ENCODE results near the gene CENPH. TPM values are rescaled to one million over a fixed set of nuclear protein-coding genes. Genes with fewer than 3 reads are reported as not detected.
"Not testable (repeated sequence)": the region's sequence is repeated elsewhere in the genome, so short reads cannot be mapped to it uniquely, and the experiment has no call there.

CENPH gene
- total RNA-seq, 1 donor from 2014 or later: 3.1 TPM

DNA sequence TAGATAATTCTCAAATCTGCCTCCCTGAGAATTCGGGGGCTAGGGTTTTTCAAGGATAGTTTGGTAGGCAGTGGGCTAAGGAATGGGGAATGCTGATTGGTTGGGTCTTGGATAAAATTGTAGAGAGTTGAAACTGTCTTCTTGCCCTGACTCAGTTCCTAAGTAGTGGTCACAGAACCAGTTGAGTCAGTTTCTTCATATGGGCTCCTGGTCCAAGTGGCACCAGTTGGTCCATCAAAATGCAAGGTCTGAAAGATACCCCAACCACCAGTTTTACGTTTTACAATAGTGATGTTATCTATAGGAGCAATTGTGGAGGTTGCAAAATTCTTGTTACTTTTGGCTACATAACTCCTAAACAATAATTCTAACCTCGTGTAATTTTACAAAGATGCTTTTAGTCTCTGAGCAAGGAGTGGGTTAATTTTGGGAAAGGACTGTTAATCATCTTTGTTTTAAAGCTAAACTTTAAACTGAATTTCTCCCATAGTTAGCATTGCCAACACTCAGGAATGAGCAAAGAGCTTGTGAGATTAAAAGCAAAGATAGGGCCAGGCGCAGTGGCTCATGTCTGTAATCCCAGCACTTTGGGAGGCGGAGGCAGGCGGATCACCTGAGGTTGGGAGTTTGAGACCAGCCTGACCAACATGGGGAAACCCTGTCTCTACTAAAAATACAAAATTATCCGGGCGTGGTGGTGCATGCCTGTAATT, 53.0 kb downstream of the CENPH start:
- TF ChIP-seq, protein P1, sequence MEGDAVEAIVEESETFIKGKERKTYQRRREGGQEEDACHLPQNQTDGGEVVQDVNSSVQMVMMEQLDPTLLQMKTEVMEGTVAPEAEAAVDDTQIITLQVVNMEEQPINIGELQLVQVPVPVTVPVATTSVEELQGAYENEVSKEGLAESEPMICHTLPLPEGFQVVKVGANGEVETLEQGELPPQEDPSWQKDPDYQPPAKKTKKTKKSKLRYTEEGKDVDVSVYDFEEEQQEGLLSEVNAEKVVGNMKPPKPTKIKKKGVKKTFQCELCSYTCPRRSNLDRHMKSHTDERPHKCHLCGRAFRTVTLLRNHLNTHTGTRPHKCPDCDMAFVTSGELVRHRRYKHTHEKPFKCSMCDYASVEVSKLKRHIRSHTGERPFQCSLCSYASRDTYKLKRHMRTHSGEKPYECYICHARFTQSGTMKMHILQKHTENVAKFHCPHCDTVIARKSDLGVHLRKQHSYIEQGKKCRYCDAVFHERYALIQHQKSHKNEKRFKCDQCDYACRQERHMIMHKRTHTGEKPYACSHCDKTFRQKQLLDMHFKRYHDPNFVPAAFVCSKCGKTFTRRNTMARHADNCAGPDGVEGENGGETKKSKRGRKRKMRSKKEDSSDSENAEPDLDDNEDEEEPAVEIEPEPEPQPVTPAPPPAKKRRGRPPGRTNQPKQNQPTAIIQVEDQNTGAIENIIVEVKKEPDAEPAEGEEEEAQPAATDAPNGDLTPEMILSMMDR (IDR thresholded peaks at IDR 0.05; ENCODE audit: borderline replicate concordance): no peak
- no peak for DNase-seq
- peaks cover 6% of the 10 kb centered on the region for H3K4me1 ChIP-seq
- H3K27me3 ChIP-seq (ENCODE audit: low read depth): no peaks in the 10 kb centered on the region
- intact Hi-C loops (cut with micrococcal nuclease): no loop called here
- no peak overlapping the region for H3K4me3 ChIP-seq
- no peak overlapping the region for H3K27ac ChIP-seq (replicated peaks)
- no peaks in the 10 kb centered on the region for H3K9me3 ChIP-seq (replicated peaks)
- H3K36me3 ChIP-seq: peaks cover 17% of the 10 kb centered on the region

- TF ChIP-seq, protein P1 (IDR thresholded peaks at IDR 0.05; ENCODE audit: borderline replicate concordance): no peak
- H3K36me3 ChIP-seq: peaks cover 18% of the 10 kb centered on the region
- peaks cover 13% of the 10 kb centered on the region for H3K9me3 ChIP-seq (replicated peaks)
- DNase-seq: no peak
- H3K27ac ChIP-seq (replicated peaks): no peak overlapping the region
- H3K27me3 ChIP-seq (ENCODE audit: low read depth): no peaks in the 10 kb centered on the region
- intact Hi-C loops (cut with micrococcal nuclease): no loop called here
- peaks cover 1% of the 10 kb centered on the region for H3K4me1 ChIP-seq
- H3K4me3 ChIP-seq: no peak overlapping the region
These were observed 55.6 kb downstream of the CENPH start for GRCh38 chr5:69245031-69245430.

GRCh38 chr5:69248019-69248418, 58.6 kb downstream of the CENPH start:
- no peaks in the 10 kb centered on the region for H3K4me1 ChIP-seq
- H3K27me3 ChIP-seq (ENCODE audit: low read depth): no peaks in the 10 kb centered on the region
- H3K4me3 ChIP-seq: no peak overlapping the region
- TF ChIP-seq, protein P1 (IDR thresholded peaks at IDR 0.05; ENCODE audit: borderline replicate concordance): no peak
- intact Hi-C loops (cut with micrococcal nuclease): no loop called here
- peaks cover 10% of the 10 kb centered on the region for H3K36me3 ChIP-seq
- H3K27ac ChIP-seq (replicated peaks): no peak overlapping the region
- H3K9me3 ChIP-seq (replicated peaks): peaks cover 13% of the 10 kb centered on the region
- DNase-seq: no peak

- Histone ChIP-seq H3K4me3 (no peak overlapping the region), H3K4me1 (no peaks in the 10 kb centered on the region), H3K9me3 (replicated peaks) (peaks cover 13% of the 10 kb centered on the region), H3K27me3 (ENCODE audit: low read depth) (no peaks in the 10 kb centered on the region), H3K27ac (replicated peaks) (no peak overlapping the region), H3K36me3 (peaks cover 11% of the 10 kb centered on the region)
- intact Hi-C loops (cut with micrococcal nuclease): no loop called here
- DNase-seq: no peak
- TF ChIP-seq, protein P1 (IDR thresholded peaks at IDR 0.05; ENCODE audit: borderline replicate concordance): no peak
These were observed 61.2 kb downstream of the CENPH start for GRCh38 chr5:69250593-69250992.

DNA sequence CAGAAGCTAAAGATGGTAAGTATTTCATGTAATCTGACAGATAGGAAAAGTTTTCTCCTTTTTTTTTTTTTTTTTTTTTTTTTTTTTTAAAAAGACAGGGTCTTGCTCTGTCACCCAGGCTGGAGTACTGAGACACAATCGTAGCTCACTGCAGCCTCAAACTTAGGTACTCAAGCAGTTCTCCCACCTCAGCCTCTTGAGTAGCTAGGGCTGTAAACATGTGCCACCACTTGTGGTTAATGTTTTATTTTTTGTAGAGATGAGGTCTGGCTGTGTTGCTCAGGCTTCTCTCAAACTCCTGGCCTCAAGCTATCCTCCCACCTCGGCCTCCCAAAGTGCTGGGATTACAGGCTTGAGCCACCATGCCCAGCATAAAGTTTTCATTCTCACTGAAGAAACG, 63.1 kb downstream of the CENPH start:
- Histone ChIP-seq H3K27me3 (ENCODE audit: low read depth) (no peaks in the 10 kb centered on the region), H3K9me3 (replicated peaks) (peaks cover 12% of the 10 kb centered on the region), H3K4me3 (no peak overlapping the region), H3K4me1 (no peaks in the 10 kb centered on the region), H3K27ac (replicated peaks) (no peak overlapping the region), H3K36me3 (peaks cover 27% of the 10 kb centered on the region)
- TF ChIP-seq, protein P1 (IDR thresholded peaks at IDR 0.05; ENCODE audit: borderline replicate concordance): no peak
- intact Hi-C loops (cut with micrococcal nuclease): no loop called here
- DNase-seq: no peak

DNA sequence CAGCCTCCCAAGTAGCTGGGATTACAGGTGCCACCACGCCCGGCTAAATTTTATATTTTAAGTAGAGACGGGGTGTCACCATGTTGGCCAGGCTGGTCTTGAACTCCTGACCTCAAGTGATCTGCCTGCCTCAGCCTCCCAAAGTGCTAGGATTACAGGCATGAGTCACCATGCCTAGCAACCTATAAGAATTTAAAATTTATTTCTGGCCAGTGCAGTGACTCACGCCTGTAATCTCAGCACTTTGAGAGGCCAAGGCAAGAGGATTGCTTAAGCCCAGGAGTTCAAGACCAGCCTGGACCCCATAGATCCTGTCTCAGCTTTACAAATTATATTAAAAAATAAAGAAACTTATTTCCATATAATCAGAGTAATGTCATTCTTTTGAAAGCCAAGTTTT, 66.6 kb downstream of the CENPH start:
- H3K27me3 ChIP-seq (ENCODE audit: low read depth); H3K4me3 ChIP-seq; intact Hi-C loops (cut with micrococcal nuclease); H3K27ac ChIP-seq (replicated peaks); DNase-seq; H3K9me3 ChIP-seq (replicated peaks); H3K4me1 ChIP-seq: not testable (repeated sequence)
- H3K36me3 ChIP-seq: peaks cover 52% of the 10 kb centered on the region
